ENCODE results near the gene SMAD3. TPM values are rescaled to one million over a fixed set of nuclear protein-coding genes. Genes with fewer than 3 reads are reported as not detected.

Gene SMAD3
- total RNA-seq, 2 experiments from 2014 or later, result 41.2 to 77.8 TPM

GRCh38 chr15:67180035-67180434 lies 114.6 kb downstream of the SMAD3 start:
- Histone ChIP-seq H3K4me3 (ENCODE audit: low read depth, low read length, poor library complexity, severe bottlenecking) (no peak overlapping the region), H4K20me1 (ENCODE audit: insufficient read depth, low read length) (no peaks in the 10 kb centered on the region), H3K79me2 (ENCODE audit: insufficient read depth, low read depth, low read length) (no peaks in the 10 kb centered on the region), H3K36me3 (ENCODE audit: insufficient read depth, low read length) (peaks cover 47% of the 10 kb centered on the region; the same call in 1 of the 2 replicates), H3K4me2 (ENCODE audit: low read length) (no peak overlapping the region), H3K9me3 (ENCODE audit: low read length) (no peaks in the 10 kb centered on the region), H3K9me2 (ENCODE audit: insufficient read depth, low read length) (no peaks in the 10 kb centered on the region), H2AFZ (ENCODE audit: low read length) (no peak overlapping the region), H3K27ac (ENCODE audit: low read depth, low read length, poor library complexity, severe bottlenecking) (no peak overlapping the region), H3K4me1 (ENCODE audit: insufficient read depth, low read length, poor library complexity, severe bottlenecking) (peaks cover under 1% of the 10 kb centered on the region)
- DNase-seq (ENCODE audit: low spot score), result no peak
- CTCF ChIA-PET (ENCODE audit: unreplicated experiment), result no interaction called here
- BruUV-seq (replicated peaks), result no TSS peak
- TF ChIP-seq, protein P1, sequence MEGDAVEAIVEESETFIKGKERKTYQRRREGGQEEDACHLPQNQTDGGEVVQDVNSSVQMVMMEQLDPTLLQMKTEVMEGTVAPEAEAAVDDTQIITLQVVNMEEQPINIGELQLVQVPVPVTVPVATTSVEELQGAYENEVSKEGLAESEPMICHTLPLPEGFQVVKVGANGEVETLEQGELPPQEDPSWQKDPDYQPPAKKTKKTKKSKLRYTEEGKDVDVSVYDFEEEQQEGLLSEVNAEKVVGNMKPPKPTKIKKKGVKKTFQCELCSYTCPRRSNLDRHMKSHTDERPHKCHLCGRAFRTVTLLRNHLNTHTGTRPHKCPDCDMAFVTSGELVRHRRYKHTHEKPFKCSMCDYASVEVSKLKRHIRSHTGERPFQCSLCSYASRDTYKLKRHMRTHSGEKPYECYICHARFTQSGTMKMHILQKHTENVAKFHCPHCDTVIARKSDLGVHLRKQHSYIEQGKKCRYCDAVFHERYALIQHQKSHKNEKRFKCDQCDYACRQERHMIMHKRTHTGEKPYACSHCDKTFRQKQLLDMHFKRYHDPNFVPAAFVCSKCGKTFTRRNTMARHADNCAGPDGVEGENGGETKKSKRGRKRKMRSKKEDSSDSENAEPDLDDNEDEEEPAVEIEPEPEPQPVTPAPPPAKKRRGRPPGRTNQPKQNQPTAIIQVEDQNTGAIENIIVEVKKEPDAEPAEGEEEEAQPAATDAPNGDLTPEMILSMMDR (conservative IDR thresholded peaks at IDR 0.05; ENCODE audit: low read length), result no peak
- no peak for TF ChIP-seq EZH2phosphoT487 (IDR thresholded peaks at IDR 0.05; ENCODE audit: borderline replicate concordance, low read depth, low read length)
- POLR2A ChIA-PET, result no interaction called here
- intact Hi-C loops (cut with micrococcal nuclease; ENCODE audit: unreplicated experiment), result no loop called here

GRCh38 chr15:67180514-67181191 lies 115.3 kb downstream of the SMAD3 start:
- no peak for DNase-seq (ENCODE audit: low spot score)
- CTCF ChIA-PET (ENCODE audit: unreplicated experiment), result no interaction called here
- H3K4me1 ChIP-seq (ENCODE audit: insufficient read depth, low read length, poor library complexity, severe bottlenecking), result no peaks in the 10 kb centered on the region
- no peaks in the 10 kb centered on the region for H3K9me3 ChIP-seq (ENCODE audit: low read length)
- no peak overlapping the region for H3K27ac ChIP-seq (ENCODE audit: low read depth, low read length, poor library complexity, severe bottlenecking)
- H3K9me2 ChIP-seq (ENCODE audit: insufficient read depth, low read length), result no peaks in the 10 kb centered on the region
- intact Hi-C loops (cut with micrococcal nuclease; ENCODE audit: unreplicated experiment), result no loop called here
- no peaks in the 10 kb centered on the region for H4K20me1 ChIP-seq (ENCODE audit: insufficient read depth, low read length)
- no peaks in the 10 kb centered on the region for H3K79me2 ChIP-seq (ENCODE audit: insufficient read depth, low read depth, low read length)
- peaks cover 51% of the 10 kb centered on the region; the same call in 1 of the 2 replicates for H3K36me3 ChIP-seq (ENCODE audit: insufficient read depth, low read length)
- TF ChIP-seq, protein P1 (conservative IDR thresholded peaks at IDR 0.05; ENCODE audit: low read length), result peak; percentile 40
- TF ChIP-seq EZH2phosphoT487 (IDR thresholded peaks at IDR 0.05; ENCODE audit: borderline replicate concordance, low read depth, low read length), result no peak
- BruUV-seq (replicated peaks), result no TSS peak
- no peak overlapping the region for H3K4me3 ChIP-seq (ENCODE audit: low read depth, low read length, poor library complexity, severe bottlenecking)
- POLR2A ChIA-PET, result no interaction called here
- H3K4me2 ChIP-seq (ENCODE audit: low read length), result no peak overlapping the region
- H2AFZ ChIP-seq (ENCODE audit: low read length), result no peak overlapping the region

GRCh38 chr15:67181221-67181639 lies 115.8 kb downstream of the SMAD3 start:
- H4K20me1 ChIP-seq (ENCODE audit: insufficient read depth, low read length), result no peaks in the 10 kb centered on the region
- H3K9me3 ChIP-seq (ENCODE audit: low read length), result no peaks in the 10 kb centered on the region
- H3K4me3 ChIP-seq (ENCODE audit: low read depth, low read length, poor library complexity, severe bottlenecking), result no peak overlapping the region
- peak; percentile 21 for DNase-seq (ENCODE audit: low spot score)
- no peaks in the 10 kb centered on the region for H3K4me1 ChIP-seq (ENCODE audit: insufficient read depth, low read length, poor library complexity, severe bottlenecking)
- no TSS peak for BruUV-seq (replicated peaks)
- H3K27ac ChIP-seq (ENCODE audit: low read depth, low read length, poor library complexity, severe bottlenecking), result no peak overlapping the region
- no peak overlapping the region for H2AFZ ChIP-seq (ENCODE audit: low read length)
- no peak overlapping the region for H3K4me2 ChIP-seq (ENCODE audit: low read length)
- intact Hi-C loops (cut with micrococcal nuclease; ENCODE audit: unreplicated experiment), result no loop called here
- TF ChIP-seq, protein P1 (conservative IDR thresholded peaks at IDR 0.05; ENCODE audit: low read length), result no peak
- TF ChIP-seq EZH2phosphoT487 (IDR thresholded peaks at IDR 0.05; ENCODE audit: borderline replicate concordance, low read depth, low read length), result no peak
- ChIA-PET CTCF (ENCODE audit: unreplicated experiment) (no interaction called here), POLR2A (no interaction called here)
- H3K36me3 ChIP-seq (ENCODE audit: insufficient read depth, low read length), result peaks cover 57% of the 10 kb centered on the region; the same call in 1 of the 2 replicates
- H3K9me2 ChIP-seq (ENCODE audit: insufficient read depth, low read length), result no peaks in the 10 kb centered on the region
- no peaks in the 10 kb centered on the region for H3K79me2 ChIP-seq (ENCODE audit: insufficient read depth, low read depth, low read length)
